HG02938 (cell line): Measurements from ENCODE around the gene HOXD3.

Source experiments
- ATAC-seq: cut with Tn5 transposase; IDR thresholded peaks from one replicate; pipeline ENCODE4 v1.9.1; 2021; ENCODE audit warnings: mild to moderate bottlenecking, moderate library complexity; ENCODE audit not compliant: unreplicated experiment

HOXD3 gene

GRCh38 chr2:176132205-176133171 lies 24.6 kb upstream of the HOXD3 start:
- ATAC-seq = no peak

GRCh38 chr2:176133389-176133788 lies 23.7 kb upstream of the HOXD3 start:
- no peak for ATAC-seq

GRCh38 chr2:176134035-176134434 lies 23.1 kb upstream of the HOXD3 start:
- no peak for ATAC-seq

GRCh38 chr2:176135035-176135440 lies 22.1 kb upstream of the HOXD3 start:
- no peak for ATAC-seq

GRCh38 chr2:176136374-176137251 lies 20.5 kb upstream of the HOXD3 start:
- no peak for ATAC-seq

GRCh38 chr2:176137252-176137580 lies 19.9 kb upstream of the HOXD3 start:
- no peak for ATAC-seq

GRCh38 chr2:176137906-176138305 lies 19.2 kb upstream of the HOXD3 start:
- no peak for ATAC-seq

- ATAC-seq = no peak
These were observed 18.6 kb upstream of the HOXD3 start for GRCh38 chr2:176138526-176138922.

- ATAC-seq = no peak
These were observed 18.0 kb upstream of the HOXD3 start for GRCh38 chr2:176138923-176139660.

GRCh38 chr2:176139661-176140512 lies 17.2 kb upstream of the HOXD3 start:
- peak; percentile 21 for ATAC-seq

GRCh38 chr2:176140513-176141317 lies 16.4 kb upstream of the HOXD3 start:
- peak; percentile 91 for ATAC-seq

GRCh38 chr2:176142281-176142680 lies 14.8 kb upstream of the HOXD3 start:
- no peak for ATAC-seq

- ATAC-seq = no peak
These were observed 11.8 kb upstream of the HOXD3 start for GRCh38 chr2:176145085-176145969.

- no peak for ATAC-seq
These were observed 11.0 kb upstream of the HOXD3 start for GRCh38 chr2:176146101-176146500.

GRCh38 chr2:176146645-176147044 lies 10.5 kb upstream of the HOXD3 start:
- ATAC-seq = no peak

- no peak for ATAC-seq
These were observed 9.8 kb upstream of the HOXD3 start for GRCh38 chr2:176147210-176147799.

- no peak for ATAC-seq
These were observed 9.2 kb upstream of the HOXD3 start for GRCh38 chr2:176147800-176148496.
